ENCODE results near the gene HOXA7.

- TF ChIP-seq CTCF (conservative IDR thresholded peaks at IDR 0.05; ENCODE audit: low read depth, low read length), result 0 out of 2 replicates have a peak, but pooled peaks have one; percentile 26
- no peak for TF ChIP-seq EZH2phosphoT487 (IDR thresholded peaks at IDR 0.05; ENCODE audit: borderline replicate concordance, low read length)
- no peak for TF ChIP-seq EZH2 (IDR thresholded peaks at IDR 0.05; ENCODE audit: low read length, unreplicated experiment)
Measured at GRCh38 chr7:27182285-27182841, 25.9 kb upstream of the HOXA7 start.

Data from PC-3 (cell line).